Endodermal cell (in vitro differentiated cells): ENCODE results near the gene LYST. TPM values are rescaled to one million over a fixed set of nuclear protein-coding genes. Genes with fewer than 3 reads are reported as not detected.

Source experiments
- DNase-seq: peaks from one replicate; pipeline ENCODE4 v3.0.0-alpha.2; 2017
- H3K27ac ChIP-seq: 2 replicates; pipeline ENCODE4 v1.5.1; 2013; ENCODE audit warnings: mild to moderate bottlenecking, low read depth, low read length, moderate library complexity
- H3K27me3 ChIP-seq: 2 replicates; pipeline ENCODE4 v1.6.1; 2013; ENCODE audit warnings: mild to moderate bottlenecking, low read length, moderate library complexity; ENCODE audit not compliant: insufficient read depth, control insufficient read depth, poor library complexity, severe bottlenecking
- H3K36me3 ChIP-seq: 2 replicates; pipeline ENCODE4 v1.7.0; 2013; ENCODE audit warnings: mild to moderate bottlenecking, low read length, moderate library complexity; ENCODE audit not compliant: control insufficient read depth, insufficient read depth
- H3K4me1 ChIP-seq: one replicate; pipeline ENCODE4 v1.7.0; 2013; ENCODE audit warnings: low read length; ENCODE audit not compliant: control insufficient read depth, insufficient read depth
- H3K4me3 ChIP-seq: 2 replicates; pipeline ENCODE4 v1.5.1; 2013; ENCODE audit warnings: mild to moderate bottlenecking, low read length, moderate library complexity
- H3K9ac ChIP-seq: 2 replicates; pipeline ENCODE4 v1.6.1; 2013; ENCODE audit warnings: mild to moderate bottlenecking, low read length, moderate library complexity; ENCODE audit not compliant: poor library complexity, severe bottlenecking; ENCODE audit errors: extremely low read depth
- H3K9me3 ChIP-seq: 2 replicates; pipeline ENCODE4 v1.6.1; 2013; ENCODE audit warnings: mild to moderate bottlenecking, low read length, moderate library complexity; ENCODE audit not compliant: control insufficient read depth
- H3K27ac Mint-ChIP-seq: 2 replicates; pipeline ENCODE4 v1.8.0; 2020; ENCODE audit warnings: mixed read lengths
- H3K27me3 Mint-ChIP-seq: 2 replicates; pipeline ENCODE4 v1.8.0; 2021; ENCODE audit warnings: mild to moderate bottlenecking, mixed read lengths; ENCODE audit not compliant: insufficient read depth
- H3K36me3 Mint-ChIP-seq: 2 replicates; pipeline ENCODE4 v1.8.0; 2020; ENCODE audit warnings: low read depth, mixed read lengths
- H3K4me1 Mint-ChIP-seq: 2 replicates; pipeline ENCODE4 v1.8.0; 2020; ENCODE audit warnings: mixed read lengths
- H3K4me3 Mint-ChIP-seq: 2 replicates; pipeline ENCODE4 v1.8.0; 2020; ENCODE audit warnings: mild to moderate bottlenecking, moderate library complexity, mixed read lengths
- H3K9me3 Mint-ChIP-seq: 2 replicates; pipeline ENCODE4 v1.8.0; 2020; ENCODE audit warnings: mild to moderate bottlenecking, mixed read lengths
- WGBS, 2 experiments: methylation state at CpG; one replicate each; pipeline versions ENCODE4 v1.1.5 to v1.1.7; 2013; ENCODE audit warnings: missing lambda C conversion rate in 2 of 2, mixed read lengths in 1 of 2; ENCODE audit not compliant: insufficient coverage in 1 of 2, insufficient read length in 1 of 2; 5-methylcytosine and 5-hydroxymethylcytosine counted together
- total RNA-seq, 2 donors: library from RNA; stranded (reverse); fragmentation: NEBNext Ultra II Directional in 1 of 2; extraction: Animal tissue kit (Norgen Biotek cat#: 25700) in 1 of 2; gene quantifications; 2 replicates in 1 of 2; 3 replicates in 1 of 2; pipeline ENCODE4 v1.2.1, GENCODE V29; 2021
- TF ChIP-seq, protein P1 (sequence below): fragments of 200-600 bp; sonication (generic); conservative IDR thresholded peaks from 2 replicates; pipeline ENCODE4 v1.5.0; 2021; ENCODE audit warnings: antibody characterized with exemption, mild to moderate bottlenecking

Gene LYST
- total RNA-seq, 2 donors from 2014 or later: 2.5 to 6.8 TPM

GRCh38 chr1:235720544-235720943 lies 146.2 kb downstream of the LYST start:
- no peaks in the 10 kb centered on the region for H3K36me3 Mint-ChIP-seq
- TF ChIP-seq, protein P1, sequence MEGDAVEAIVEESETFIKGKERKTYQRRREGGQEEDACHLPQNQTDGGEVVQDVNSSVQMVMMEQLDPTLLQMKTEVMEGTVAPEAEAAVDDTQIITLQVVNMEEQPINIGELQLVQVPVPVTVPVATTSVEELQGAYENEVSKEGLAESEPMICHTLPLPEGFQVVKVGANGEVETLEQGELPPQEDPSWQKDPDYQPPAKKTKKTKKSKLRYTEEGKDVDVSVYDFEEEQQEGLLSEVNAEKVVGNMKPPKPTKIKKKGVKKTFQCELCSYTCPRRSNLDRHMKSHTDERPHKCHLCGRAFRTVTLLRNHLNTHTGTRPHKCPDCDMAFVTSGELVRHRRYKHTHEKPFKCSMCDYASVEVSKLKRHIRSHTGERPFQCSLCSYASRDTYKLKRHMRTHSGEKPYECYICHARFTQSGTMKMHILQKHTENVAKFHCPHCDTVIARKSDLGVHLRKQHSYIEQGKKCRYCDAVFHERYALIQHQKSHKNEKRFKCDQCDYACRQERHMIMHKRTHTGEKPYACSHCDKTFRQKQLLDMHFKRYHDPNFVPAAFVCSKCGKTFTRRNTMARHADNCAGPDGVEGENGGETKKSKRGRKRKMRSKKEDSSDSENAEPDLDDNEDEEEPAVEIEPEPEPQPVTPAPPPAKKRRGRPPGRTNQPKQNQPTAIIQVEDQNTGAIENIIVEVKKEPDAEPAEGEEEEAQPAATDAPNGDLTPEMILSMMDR: no peak
- 90 to 91% methylated on average over 2 to 3 of the region's 4 CpGs for WGBS, 2 experiments

GRCh38 chr1:235714205-235714897 lies 152.4 kb downstream of the LYST start:
- no peaks in the 10 kb centered on the region for H3K9me3 Mint-ChIP-seq
- no peaks in the 10 kb centered on the region for H3K27me3 Mint-ChIP-seq
- WGBS, 2 experiments: 82 to 88% methylated on average over 1 to 2 of the region's 4 CpGs

More at GRCh38 chr1:235720544-235720943, 146.2 kb downstream of the LYST start:
- Histone ChIP-seq H3K9me3 (no peaks in the 10 kb centered on the region), H3K4me1 (no peaks in the 10 kb centered on the region), H3K36me3 (no peaks in the 10 kb centered on the region), H3K27me3 (no peaks in the 10 kb centered on the region), H3K27ac (no peak overlapping the region), H3K4me3 (no peak overlapping the region), H3K9ac (no peak overlapping the region)
- no peak overlapping the region for H3K27ac Mint-ChIP-seq
- no peaks in the 10 kb centered on the region for H3K4me1 Mint-ChIP-seq
- DNase-seq: no peak
- no peaks in the 10 kb centered on the region for H3K9me3 Mint-ChIP-seq
- no peaks in the 10 kb centered on the region for H3K27me3 Mint-ChIP-seq
- no peak overlapping the region for H3K4me3 Mint-ChIP-seq

GRCh38 chr1:235712812-235713211 lies 153.9 kb downstream of the LYST start:
- TF ChIP-seq, protein P1: no peak
- Histone ChIP-seq H3K9me3 (no peaks in the 10 kb centered on the region), H3K27ac (no peak overlapping the region), H3K27me3 (no peaks in the 10 kb centered on the region), H3K9ac (no peak overlapping the region), H3K36me3 (no peaks in the 10 kb centered on the region), H3K4me3 (no peak overlapping the region), H3K4me1 (no peaks in the 10 kb centered on the region)
- Mint-ChIP-seq H3K4me3 (no peak overlapping the region), H3K27ac (no peak overlapping the region), H3K36me3 (no peaks in the 10 kb centered on the region), H3K4me1 (no peaks in the 10 kb centered on the region), H3K27me3 (no peaks in the 10 kb centered on the region), H3K9me3 (no peaks in the 10 kb centered on the region)
- DNase-seq: no peak
- WGBS, 2 experiments: 100% methylated on average over 1 of the region's 1 CpG; no CpG with 5 or more reads in 1 of the 2 experiments

More at GRCh38 chr1:235714205-235714897, 152.4 kb downstream of the LYST start:
- Histone ChIP-seq H3K4me3 (no peak overlapping the region), H3K4me1 (no peaks in the 10 kb centered on the region), H3K27ac (no peak overlapping the region), H3K27me3 (no peaks in the 10 kb centered on the region), H3K36me3 (no peaks in the 10 kb centered on the region), H3K9me3 (no peaks in the 10 kb centered on the region), H3K9ac (no peak overlapping the region)
- no peaks in the 10 kb centered on the region for H3K36me3 Mint-ChIP-seq
- no peaks in the 10 kb centered on the region for H3K4me1 Mint-ChIP-seq
- no peak overlapping the region for H3K4me3 Mint-ChIP-seq
- no peak for DNase-seq
- TF ChIP-seq, protein P1: no peak
- H3K27ac Mint-ChIP-seq: no peak overlapping the region
